ENCODE results near the gene SNRK.

SNRK gene

GRCh38 chr3:43400167-43400566, 113.8 kb downstream of the SNRK start:
- no peaks in the 10 kb centered on the region for H3K4me1 ChIP-seq (ENCODE audit: control insufficient read depth, insufficient read depth, low read length)
- no peaks in the 10 kb centered on the region for H3K9me3 ChIP-seq (ENCODE audit: control insufficient read depth, insufficient read depth, low read depth, low read length)
- H3K36me3 ChIP-seq (ENCODE audit: control insufficient read depth in 2 of 2, insufficient read depth in 1 of 2, low read length in 2 of 2): no peaks in the 10 kb centered on the region
- H3K27ac ChIP-seq (ENCODE audit: extremely low read depth, low read depth, low read length): no peak overlapping the region
- ChIA-PET POLR2A (no interaction called here), CTCF (no interaction called here)
- no peak overlapping the region for H3K4me3 ChIP-seq (ENCODE audit: low read depth, low read length)
- TF ChIP-seq ZNF558 (tag by site-specific recombination; IDR thresholded peaks at IDR 0.05) (no peak), YY1 (tag by site-specific recombination; IDR thresholded peaks at IDR 0.05) (no peak), ZNF639 (tag by site-specific recombination; IDR thresholded peaks at IDR 0.05) (no peak), ZBTB6 (tag by site-specific recombination; IDR thresholded peaks at IDR 0.05) (no peak), ZNF626 (tag by site-specific recombination; IDR thresholded peaks at IDR 0.05) (no peak), ZBTB8A (tag by site-specific recombination; IDR thresholded peaks at IDR 0.05) (no peak), ZNF707 (tag by site-specific recombination; IDR thresholded peaks at IDR 0.05) (no peak), ZNF658 (tag by site-specific recombination; IDR thresholded peaks at IDR 0.05) (no peak), ZBTB48 (tag by site-specific recombination; IDR thresholded peaks at IDR 0.05) (no peak), PRDM1 (tag by site-specific recombination; IDR thresholded peaks at IDR 0.05) (no peak), PATZ1 (tag by site-specific recombination; IDR thresholded peaks at IDR 0.05) (no peak), ZNF112 (tag by site-specific recombination; IDR thresholded peaks at IDR 0.05) (no peak), ZNF366 (tag by site-specific recombination; conservative IDR thresholded peaks at IDR 0.05) (no peak), ZNF302 (tag by site-specific recombination; IDR thresholded peaks at IDR 0.05; ENCODE audit: low read depth) (no peak), ZNF2 (tag by site-specific recombination; IDR thresholded peaks at IDR 0.05) (no peak), ZFP41 (tag by site-specific recombination; IDR thresholded peaks at IDR 0.05; ENCODE audit: borderline replicate concordance) (no peak), ZNF692 (tag by site-specific recombination; IDR thresholded peaks at IDR 0.05) (no peak)

Data from HEK293 (cell line).